Stimulated activated CD4-positive, alpha-beta T cell treated with anti-CD3 and anti-CD28 coated beads, Interleukin-1b, Interleukin-23, amount 100 ng/mL, for 48 hours (primary cell): ENCODE measurements around the gene CD101.

Source experiments
- DNase-seq: peaks from one replicate; pipeline ENCODE4 v3.0.0-alpha.2; 2020

CD101 gene

DNA sequence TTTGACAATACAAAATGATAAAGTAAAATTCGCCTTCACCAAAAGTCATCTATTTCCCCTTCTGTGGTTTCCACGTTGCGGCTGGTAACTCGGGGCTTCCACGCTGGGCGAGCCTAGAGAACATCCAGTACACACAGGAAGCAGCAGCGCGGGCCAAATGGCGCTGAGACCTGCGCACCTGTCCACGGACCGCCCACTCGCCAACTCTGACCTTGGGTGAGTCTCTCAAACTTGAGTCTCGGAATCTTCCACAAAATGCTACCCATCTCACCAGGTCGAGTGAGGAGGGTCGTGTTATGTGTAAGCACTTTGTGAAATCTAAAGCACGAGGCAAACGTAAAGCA lies 57.7 kb downstream of the CD101 start:
- peak; percentile 77 for DNase-seq

DNA sequence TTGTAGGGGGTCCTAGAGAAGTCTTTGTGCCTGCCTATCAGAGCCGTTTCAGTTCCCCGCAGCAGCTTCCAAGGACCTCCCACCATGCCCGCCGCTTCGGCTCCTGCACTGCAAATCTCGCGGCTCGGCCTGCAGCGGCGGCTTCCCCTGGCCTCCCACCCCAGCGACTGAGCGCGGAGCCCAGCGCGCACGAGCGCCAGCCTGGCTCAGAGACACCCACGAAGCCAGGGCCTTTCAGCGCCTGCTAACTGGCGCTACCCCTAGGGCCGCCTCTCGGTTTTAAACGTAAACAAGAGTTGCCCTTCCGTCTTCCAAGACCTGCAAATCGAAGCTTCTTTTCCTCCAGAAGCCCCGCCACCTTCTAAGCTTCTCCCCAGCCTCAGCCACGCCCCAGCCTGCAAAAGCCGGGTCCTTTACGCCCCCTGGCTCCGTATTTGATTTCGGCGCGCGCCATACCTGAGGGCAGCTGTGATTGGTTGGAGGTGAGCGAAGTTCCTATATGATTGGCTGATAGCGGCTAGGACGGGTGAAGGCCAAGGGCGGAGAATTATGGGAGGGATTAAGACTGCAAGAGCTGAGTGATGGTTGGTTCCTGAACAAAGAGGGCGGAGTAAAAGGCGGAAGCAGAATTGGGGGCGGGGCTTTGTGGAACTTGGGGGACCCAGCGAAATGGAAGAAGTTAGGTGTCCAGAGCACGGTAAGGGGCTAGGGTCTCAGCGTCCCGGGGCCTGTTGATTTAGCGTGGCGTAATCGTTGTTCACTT lies 58.3 kb downstream of the CD101 start, which contains the start of gene TTF2:
TSS of gene TTF2 (plus strand) at position 649 of the 763 bp plus-strand sequence. CDS start at position 670, 21 bp downstream.
- peak; percentile 98 for DNase-seq

DNA sequence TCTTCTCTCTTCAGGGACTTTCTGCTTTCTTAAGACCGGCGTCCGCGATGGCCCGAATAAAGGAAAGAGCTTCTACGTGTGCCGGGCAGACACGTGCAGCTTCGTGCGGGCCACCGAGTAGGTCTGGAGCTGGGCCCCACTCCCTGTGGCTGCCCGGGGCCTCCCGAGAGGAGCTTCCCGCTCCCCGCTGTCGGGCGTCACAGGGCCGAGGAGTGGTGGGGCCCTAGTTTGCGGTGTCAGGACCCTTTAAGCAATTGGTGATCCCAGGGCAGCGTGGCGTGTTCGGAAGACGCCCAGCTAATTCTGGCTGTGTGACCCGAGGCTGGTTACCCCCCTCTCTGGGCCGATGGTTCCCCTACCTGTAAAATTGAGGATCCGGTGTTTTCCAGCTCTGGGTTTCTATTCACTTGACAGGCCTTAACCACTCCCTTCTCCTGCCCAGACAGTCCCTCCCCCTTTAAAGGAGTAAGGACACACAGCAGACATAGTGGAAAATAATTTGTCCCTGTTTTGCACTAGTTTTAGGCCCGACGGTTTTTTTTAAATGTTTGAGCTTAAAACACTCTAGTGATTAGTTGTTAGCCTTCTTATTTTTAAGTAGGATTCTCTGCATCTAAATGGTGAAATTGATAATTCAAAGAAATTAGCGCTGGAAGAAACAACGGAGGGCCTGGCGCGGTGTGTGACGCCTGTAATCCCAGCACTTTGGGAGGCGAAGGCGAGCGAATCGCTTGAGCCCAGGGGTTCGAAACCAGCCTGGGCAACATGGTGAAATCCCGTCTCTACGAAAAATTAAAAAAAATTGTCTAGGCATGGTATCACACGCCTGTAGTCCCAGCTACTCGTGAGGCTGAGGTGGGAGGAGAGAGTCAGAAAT lies 59.1 kb downstream of the CD101 start:
- peak; percentile 25 for DNase-seq

DNA sequence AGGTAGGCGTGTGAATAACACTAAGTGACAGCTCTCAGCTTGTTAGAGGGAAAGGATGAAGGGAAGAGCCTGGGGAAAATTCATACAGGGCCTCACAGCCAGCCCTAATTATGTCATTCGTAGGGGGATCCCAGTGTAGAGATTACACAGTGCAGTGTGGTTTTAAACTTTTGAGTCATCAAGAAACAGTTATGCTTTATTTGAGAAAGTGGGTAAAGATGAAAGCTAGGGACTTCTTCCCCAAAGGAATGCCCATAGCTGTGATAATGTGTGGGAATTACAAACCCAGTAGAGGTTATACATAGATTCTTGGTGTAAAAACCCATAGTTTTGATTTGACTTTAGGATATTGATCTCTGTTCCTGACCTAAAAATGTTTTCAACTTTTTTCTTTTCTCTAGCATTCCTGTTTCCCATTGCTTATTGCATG lies 60.4 kb downstream of the CD101 start:
- DNase-seq = peak; percentile 39

DNA sequence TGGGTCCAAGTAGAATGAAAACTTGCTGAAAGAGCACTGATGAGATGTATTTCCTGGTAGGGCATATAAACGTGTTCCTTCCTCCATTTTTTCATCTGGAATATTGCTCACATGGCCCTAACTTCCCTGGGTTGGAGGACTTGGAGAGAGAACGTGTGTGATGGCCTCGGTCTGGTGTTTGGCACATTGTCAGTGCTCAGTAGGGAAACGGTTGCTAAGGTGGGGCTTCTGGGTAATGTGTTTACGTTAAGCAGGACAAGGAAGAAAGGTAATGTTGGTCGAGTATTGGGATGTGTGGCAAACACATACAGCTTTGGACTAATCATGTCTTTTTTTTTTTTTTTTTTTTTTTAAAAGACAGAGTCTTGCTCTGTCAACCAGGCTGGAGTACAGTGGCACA lies 64.8 kb downstream of the CD101 start:
- DNase-seq = no peak

DNA sequence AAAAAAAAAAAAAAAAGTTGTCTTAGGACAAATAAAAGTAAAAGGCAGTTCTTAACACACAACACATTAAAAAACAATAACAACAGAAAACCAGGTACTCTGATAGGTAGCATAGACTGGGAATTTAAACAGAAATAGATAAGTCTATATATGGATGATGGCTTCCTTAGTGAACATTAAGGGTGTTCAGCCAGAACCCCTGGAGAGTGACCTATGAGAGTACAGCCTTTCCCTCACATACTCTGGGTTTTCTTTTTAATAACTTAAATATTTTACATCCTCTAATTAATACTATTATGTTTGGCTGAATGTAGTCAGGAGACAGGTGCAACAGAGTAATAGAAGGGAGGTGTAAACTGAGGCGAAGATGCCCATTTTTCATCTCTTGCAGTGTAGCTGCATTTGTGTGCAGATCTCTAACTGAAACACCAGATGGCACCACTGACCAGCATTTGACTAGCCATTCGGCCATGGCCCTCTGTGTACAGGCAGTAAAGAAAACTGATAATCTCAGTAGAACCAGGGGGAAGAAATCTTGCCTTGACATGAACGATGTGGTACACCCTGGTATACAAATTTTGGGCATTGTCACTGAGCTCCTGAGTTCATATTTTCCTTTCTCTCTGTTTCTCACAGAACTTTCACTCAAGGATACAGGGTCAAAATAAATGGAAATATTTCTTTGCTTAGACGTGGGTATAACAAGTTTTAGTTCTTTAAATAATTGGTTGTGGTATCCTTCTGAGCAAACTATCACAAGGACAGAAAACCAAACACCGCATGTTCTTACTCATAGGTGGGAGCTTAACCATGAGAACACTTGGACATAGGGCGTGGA lies 66.2 kb downstream of the CD101 start:
- DNase-seq = peak; percentile 39

DNA sequence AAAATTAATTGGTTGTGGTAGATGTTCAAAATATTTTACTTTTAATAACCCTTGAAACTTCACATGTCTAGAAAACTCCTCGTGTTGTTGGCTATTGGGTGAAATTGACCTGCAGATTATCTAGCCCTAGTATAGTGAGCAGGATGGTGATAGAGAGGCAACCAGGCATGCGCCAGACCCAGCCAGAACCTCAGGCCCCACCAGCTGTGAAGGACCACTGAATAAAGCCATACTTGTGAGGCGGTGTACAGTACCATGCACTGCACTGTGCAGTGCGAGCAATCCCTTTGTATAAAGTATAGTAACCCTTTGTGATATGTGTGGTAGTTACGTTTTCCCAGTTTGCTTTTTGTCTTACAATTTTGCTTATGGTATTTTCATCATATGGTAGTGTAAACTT lies 67.0 kb downstream of the CD101 start:
- no peak for DNase-seq

DNA sequence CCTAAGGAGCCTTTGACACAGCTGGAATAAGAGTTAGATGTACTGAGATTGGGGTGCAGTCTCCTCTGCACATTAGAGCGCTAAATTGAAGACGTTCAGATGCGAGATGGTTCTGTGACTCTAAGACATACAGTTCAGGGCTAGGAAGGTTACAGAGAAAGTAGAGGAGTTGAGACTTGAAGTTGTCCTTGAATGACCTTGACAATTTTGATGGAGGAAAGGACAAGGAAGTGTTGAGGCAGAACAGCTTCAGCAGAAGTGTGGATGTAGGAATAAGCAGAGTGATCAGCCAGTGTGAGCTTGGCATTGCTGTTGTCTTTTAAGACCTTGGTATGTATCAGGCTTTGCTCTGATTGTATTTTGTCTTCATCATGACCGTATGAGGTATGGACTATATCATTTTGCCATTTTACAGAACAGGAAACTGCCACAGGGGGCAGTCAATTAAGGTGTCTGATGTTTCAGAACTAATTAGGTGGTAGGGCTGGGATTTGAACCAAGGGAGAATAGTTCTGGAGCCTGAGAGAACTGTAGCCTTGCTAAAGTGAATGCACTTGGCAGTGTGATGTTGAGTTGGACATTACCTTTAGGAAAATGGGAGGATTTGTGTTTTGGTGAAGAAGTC lies 67.8 kb downstream of the CD101 start:
- no peak for DNase-seq

DNA sequence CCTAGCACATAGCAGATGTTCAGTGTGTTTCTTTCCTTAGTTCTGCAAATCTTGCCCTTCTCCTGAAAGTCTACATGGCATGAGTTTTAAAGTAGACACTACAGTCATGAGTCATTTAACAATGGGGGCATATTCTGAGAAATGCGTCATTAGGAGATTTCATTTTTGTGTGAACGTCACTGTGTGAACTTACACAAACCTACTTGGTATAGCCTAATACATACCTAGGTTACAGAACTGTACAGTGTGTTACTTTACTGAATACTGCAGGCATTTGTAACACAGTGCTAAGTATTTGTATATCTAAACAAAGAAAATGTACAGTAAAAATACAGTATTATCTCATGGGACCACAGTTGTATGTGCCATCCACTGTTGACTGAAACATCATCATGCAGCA lies 68.6 kb downstream of the CD101 start:
- DNase-seq = no peak

DNA sequence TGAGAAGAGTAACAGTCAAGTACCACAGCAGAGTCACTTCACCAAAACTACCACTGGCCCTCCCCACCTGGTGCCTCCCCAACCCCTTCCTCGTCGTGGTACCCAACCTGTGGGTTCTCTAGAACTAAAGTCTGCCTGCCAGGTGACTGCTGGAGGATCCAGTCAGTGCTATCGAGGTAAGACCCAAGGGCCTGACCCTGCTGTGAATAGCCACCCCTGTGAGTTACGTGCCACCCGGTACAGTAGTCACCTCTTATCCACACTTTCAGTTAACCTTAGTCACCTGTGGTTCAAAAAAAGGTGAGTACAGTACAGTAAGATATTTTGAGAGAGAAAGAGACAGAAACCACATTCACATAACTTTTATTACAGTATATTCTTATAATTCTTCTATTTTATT lies 75.1 kb downstream of the CD101 start:
- DNase-seq = peak; percentile 27

DNA sequence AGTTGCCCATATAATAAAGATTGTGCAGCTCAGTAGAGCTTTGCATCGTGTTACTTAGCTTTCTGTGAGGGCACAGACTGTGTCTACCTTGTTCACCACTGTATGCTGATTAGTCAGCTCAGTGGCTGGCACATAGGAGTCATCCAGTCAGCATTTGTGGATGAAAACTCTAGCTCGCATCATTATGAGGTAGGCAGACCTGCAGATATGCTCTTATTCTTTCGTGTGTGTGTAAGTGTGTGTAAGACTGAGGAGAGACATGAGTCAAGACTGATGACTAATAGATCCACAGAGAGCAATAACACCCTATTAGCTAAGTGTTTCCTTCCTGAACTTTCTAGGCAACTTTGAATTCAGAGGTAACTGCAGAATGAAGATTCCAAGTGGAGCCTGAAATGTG lies 75.7 kb downstream of the CD101 start:
- DNase-seq = peak; percentile 77

DNA sequence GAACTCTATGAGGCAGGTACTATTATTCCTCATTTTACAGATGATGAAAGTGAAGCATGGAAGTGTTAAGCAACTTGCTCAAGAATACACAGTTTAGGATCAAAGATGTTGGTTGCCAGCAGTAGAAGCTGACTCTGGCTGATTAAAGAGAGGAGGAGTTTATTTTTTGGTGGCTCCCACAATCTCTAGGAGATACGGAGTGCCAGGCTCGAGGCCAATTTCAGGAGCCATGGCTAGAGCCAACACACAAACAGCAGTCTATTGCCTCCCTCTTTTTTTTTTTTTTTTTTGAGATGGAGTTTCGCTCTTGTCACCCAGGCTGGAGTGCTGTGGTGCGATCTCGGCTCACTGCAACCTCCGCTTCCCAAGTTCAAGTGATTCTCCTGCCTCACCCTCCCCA lies 78.2 kb downstream of the CD101 start:
- DNase-seq = no peak

DNA sequence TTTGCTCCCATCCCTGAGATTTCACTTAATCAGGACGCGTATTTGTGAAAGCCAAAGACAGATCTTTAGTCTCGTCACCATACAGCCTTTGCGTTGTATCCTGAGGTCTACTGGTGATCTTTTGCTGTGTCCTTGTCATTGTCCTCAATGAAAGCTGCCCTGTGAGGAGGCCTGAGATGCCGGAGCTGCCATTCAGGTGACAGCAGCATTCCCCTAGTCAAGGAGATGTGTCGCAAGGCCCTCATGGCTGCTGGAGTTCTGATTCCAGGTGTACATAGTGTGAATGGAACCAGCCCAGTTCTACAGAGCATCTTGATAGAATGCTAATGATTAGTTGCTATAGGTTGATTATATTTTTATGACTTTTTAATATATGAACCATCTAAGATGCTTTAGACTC lies 82.7 kb downstream of the CD101 start:
- no peak for DNase-seq
